NCI-H2227 treated with DMSO at 0.1 percent for 48 hours (cell line): ENCODE results near the gene SPIRE1.
"Not testable (repeated sequence)": the region's sequence is repeated elsewhere in the genome, so short reads cannot be mapped to it uniquely, and the experiment has no call there.

Experiments used
- DNase-seq: peaks from one replicate; lab custom pipeline; 2025; lab: John Stamatoyannopoulos, UW

The SPIRE1 gene

DNA sequence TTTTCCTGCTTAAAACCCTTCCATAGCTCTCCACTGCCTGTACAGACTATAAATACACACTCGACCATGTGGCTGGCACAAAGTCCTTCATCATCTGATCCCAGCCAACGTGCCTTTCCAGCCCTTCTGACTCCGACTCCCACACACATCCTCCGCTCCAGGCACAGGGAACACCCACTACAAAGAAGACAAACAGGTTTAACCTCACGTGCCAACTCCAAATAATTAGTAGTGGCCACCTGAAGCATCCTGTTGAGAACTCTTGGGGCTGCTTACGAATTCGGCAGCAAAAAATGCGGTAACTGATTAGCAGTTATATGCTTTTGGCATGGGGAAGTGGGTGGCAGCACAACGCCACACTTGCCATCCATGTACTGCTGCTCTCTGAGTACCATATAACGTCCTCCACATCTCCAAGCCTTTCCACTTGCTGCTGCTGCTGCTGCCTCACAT is 12.1 kb downstream of the SPIRE1 start:
- DNase-seq, result no peak

DNA sequence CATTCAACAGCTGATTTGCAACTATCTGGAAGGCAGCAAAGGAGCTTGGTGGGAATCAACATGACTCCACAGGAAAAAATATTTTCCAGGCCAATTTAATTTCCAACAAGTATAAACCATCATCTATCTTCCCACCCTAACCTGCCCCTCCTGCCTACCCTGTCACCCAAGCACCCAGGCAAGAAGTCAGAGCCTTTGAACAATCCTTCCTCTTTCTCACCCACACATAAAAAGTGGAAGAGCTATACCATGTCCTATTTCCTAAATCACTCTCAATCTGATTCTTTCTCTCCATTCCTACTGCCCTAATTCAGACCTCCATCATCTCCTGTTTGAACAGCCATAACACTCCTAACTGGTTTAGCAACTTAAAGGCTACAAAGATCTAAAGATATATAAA is 12.7 kb downstream of the SPIRE1 start:
- DNase-seq, result no peak

DNA sequence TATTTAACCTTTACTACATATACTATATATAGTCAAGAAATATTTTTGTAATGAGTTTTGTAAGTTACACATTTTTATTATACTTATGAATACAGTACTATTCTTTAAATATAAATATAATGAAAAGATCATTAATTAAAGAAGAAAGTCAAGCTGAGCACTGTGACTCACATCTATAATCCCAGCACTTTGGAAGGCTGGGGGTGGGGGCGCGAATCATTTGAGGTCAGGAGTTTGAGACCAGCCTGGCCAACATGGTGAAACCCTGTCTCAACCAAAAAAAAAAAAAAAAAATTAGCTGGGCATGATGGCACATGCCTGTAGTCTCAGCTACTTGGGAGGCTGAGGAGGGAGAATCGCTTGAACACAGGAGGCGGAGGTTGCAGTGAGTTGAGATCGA is 14.2 kb downstream of the SPIRE1 start:
- not testable (repeated sequence) for DNase-seq

DNA sequence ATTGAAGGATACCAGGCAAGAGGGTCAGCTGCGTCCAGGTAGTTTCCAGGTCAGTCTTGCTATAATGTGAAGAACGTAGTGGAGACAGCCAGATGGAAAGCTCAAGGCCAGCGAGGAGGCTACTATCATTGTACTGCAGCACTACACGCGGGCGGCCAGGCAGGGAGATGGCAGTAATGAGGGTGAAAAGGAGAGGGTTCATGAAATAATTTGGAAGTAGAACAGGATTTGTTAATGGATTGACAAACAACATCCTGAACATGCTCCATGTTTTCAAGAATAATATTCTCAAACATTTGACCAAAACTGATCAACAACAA is 17.1 kb downstream of the SPIRE1 start:
- DNase-seq, result no peak

DNA sequence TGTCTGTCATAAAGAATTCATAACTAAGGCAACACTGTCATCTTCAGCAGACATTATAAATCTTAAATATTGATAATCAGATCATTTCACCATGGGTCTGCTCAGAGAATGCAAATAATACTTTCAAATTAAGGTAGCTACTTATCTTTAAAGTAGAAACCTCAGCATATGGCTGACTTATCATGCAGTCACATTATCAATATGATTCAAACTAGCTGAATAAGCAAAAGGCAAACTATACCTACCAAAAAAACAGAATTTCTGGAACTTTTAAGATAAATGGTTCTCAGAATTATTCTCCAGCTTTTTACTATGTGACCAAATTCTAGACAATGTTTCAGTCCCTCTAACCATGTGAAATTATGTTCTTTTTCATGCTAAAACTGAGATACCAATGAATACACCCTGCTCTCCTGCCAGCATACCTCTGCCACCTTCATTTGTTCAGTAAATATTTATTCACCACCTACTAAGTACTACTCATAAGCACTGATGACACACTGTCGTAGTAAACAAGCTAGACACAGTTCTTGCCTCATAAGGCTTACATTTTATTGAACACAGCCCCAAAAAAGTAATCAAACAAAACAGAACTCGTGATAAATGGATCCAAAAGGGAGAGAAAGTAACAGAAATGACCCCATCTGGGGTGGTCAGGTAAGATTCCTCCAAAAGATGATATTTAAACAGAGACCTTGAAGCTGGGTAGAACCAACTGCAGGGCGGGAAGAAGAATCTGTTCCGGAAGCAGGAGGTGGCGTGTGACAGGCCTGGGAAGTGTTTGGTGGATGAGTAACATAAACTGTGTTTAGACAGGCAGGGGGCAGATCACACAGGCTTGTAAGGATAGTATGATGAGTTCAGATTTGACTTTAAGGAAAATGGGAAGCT is 17.7 kb downstream of the SPIRE1 start:
- no peak for DNase-seq

DNA sequence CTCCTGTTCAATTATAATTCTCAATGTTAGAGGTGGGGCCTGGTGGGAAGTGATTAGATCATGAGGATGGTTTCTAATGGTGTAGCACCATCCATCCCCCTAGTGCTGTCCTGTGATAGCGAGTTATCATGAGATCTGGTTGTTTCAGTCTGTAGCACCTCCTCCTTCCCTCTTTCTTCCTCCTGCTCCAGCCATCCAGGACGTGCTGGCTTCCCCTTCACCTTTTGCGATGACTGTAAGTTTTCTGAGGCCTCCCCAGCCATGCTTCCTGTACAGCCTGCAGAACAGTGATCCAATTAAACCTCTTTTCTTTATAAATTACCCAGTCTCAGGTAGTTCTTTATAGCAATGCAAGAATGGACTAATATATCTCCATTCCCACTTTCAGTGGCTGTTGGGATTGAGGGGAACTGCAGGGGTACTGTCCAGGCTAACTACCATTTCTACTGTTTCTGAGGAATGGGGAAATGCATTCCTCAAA is 19.2 kb downstream of the SPIRE1 start:
- DNase-seq, result no peak

DNA sequence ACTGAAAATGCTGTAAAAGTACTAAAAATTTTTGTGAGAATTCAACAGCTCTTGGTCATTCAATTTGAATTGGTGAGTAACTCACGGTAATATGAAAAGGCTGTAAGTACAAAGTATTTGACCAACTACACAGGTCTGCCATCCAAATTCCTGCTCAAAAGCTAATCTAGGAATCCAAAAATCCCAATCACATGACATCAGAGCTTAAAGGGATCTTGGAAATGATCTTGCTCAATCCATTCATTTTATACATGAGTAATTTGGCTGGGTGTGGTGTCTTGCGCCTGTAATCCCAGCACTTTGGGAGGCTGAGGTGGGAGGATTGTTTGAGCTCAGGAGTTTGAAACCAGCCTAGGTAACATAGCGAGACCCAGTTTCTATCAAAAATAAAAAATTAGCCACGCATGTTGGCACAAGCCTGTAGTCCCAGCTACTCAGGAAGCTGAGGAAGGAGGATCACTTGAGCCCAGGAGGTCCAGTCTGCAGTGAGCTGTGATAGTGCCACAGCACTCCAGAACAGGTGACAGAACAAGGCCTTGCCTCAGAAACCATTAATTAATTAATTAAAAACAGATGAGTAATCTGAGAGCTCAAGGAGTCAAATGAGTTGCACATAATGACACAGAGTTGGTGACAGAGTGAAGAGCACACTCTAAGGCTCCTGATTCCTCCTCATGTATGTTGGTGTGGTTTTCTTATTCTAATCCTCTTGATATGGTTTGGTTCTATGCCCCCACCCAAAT is 19.8 kb downstream of the SPIRE1 start:
- DNase-seq, result no peak

DNA sequence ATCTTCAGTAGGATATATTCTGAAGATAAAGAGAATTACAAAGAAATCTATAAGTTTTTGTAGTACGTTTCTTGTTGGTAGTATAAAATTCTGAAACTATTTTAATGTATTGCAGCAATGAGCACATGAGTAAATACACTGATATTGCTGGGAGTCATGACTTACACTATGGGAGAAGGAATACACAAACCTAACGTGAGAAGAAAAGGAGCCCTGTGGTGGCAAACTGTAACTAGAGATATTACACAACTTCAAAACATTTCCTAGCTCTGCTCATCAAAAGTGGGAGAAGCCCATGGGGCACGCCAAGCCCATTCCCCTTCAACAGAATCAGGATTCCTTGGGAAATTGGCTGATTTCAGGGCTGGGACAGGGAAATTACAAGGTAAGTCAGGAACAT is 20.5 kb downstream of the SPIRE1 start:
- no peak for DNase-seq

DNA sequence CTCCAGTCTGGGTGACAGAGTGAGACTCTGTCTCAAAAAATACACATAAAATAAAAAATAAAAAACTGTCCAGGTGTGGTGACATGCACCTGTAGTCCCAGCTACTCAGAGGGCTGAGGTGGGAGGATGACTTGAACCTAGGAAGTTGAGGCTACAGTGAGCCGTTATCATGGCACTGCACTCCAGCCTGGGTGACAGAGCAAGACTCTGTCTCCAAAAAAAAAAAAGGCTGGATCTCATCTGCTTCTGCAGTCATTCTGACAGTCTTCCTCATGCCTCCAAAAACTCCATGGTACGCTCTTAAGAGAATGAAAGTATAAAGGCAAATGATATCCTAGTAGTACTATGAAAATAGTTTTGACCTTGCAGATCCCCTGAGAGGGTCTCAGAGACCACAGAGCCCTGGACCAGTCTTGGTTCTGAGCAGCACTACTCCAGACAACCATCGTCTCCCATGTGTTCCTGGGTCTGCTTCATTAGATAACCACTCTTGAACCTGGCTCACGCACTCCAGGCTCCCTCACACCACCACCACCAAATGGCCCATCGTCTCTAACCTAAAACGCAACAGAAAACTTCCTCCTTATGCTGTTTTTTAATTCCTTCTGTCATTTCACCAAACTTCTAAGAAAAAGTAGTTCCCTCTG is 26.0 kb downstream of the SPIRE1 start:
- DNase-seq, result no peak

DNA sequence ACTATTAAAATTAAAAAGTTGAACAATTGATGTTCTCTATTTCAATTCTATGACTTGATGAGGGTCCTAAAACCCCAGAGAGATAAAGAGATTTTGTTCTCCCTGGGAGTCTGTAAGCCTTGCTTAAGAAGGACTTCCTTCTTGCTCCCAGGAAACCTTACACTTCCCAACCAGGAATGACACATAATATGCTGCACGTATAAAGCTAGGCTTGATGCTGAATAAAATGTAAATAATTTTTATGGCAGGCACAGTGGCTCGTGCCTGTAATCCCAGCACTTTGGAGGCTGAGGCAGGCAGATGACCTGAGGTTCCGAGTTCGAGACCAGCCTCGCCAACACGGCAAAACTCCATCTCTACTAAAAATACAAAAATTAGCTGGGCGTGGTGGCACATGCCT is 27.8 kb downstream of the SPIRE1 start:
- no peak for DNase-seq

DNA sequence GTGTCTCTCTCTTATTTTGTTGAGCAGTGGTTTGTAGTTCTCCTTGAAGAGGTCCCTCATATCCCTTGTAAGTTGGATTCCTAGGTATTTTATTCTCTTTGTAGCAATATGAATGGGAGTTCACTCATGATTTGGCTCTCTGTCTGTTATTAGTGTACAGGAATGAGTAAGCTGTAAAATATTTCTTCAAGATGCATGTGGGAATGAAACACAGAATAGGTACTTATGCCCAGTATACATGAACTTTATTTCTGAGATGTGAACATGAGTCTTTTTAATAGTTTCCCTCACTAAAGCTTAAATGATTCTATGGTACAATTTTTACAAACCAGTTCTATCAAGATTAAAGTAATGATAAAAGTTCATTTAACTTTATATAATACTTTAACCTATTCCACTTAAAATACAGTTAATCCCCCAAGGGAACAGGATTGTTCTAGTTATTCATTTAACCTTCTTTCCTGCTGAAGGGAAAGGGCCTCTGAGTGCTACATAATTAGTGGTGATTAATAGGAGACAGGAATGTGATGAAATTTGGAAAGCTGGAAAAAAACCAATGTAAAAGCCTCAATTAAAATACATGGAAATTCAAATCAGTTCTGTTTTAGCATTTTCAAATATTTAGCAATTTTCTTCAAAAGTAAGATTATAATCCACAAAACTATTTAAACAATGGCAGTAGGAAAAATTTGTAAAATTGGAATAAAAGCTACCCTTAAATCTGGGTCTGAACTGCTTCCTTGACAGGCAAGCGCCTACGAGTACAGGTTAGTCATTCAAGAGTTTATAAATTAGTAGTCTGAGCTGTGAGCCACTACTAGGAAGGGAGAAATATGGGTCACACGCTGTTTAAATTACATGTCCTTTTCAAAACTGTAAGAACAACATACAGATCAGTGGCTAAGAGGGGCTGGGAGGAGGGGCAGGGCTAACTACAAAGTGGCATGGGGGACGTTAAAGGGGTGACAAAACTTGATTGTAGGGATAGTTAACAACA is 28.9 kb downstream of the SPIRE1 start:
- peak; percentile 84 for DNase-seq

DNA sequence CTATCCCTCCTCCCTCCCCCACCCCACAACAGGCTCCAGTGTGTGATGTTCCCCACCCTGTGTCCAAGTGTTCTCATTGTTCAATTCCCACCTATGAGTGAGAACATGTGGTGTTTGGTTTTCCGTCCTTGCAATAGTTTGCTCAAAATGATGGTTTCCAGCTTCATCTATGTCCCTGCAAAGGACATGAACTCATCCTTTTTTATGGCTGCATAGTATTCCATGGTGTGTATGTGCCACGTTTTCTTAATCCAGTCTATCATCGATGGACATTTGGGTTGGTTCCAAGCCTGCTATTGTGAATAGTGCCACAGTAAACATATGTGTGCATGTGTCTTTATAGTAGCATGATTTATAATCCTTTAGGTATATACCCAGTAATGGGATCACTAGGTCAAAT is 30.7 kb downstream of the SPIRE1 start:
- DNase-seq, result not testable (repeated sequence)

DNA sequence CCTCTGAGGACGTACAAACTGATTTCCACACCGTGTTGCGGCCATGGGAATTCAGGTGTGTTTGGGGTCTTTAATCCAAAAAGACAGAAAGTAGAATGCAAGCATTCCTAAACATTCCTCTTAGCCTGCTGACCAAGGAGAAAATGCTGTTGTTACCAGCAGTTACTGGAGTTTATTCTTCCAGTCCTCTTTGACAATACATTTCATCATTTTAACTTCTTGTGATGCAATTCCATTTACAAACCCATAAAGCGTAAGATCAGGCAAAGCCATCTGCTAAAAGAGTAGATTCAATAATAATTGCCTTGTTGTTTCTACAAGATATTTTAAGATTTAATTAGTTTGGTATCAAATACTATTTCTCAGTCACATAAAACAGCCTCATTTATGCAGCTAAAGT is 32.7 kb downstream of the SPIRE1 start:
- no peak for DNase-seq

DNA sequence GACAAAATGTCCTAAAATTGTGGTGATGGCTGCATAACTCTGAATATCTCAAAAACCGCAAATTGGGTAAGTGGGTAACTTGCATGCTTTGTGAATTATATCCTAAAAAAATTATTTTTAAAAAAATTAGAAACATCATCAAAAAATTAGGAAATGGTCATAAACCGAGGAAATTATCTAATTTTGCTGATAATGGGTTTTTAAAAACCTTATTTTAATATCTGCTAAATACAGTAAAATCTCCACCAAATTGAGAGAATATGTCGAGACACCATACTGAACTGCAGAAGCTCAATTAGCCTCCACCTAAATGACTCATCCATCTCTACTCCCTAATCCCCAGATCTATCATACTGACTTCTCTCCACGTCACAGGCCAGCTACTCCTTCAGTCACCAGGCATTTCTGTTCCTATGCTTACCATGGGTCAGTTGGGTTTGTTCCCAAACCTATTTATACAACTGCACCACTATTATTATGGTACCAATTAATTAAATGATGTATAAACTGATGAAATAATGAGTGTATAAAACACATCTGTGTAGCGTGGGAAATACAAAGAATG is 36.1 kb downstream of the SPIRE1 start:
- DNase-seq, result no peak

DNA sequence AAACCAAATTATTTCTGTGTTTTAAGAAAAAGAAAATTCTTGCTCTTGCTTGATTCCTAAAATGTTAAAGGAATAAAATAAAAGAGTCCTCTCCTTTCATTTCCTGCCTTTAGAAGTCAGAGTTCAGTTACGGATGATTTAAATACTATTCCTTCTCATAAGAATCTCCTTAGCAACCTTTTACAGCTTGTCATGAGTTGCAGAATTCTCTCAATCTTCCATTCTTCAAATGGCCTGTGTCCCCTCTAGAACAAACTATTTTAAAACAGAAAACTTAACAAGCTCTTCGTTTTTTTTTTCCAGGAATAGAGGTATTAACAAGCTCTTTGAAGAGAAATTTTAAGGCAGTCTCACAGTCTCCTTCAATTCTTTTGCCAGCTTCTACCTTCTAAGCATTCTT is 42.2 kb downstream of the SPIRE1 start:
- no peak for DNase-seq

DNA sequence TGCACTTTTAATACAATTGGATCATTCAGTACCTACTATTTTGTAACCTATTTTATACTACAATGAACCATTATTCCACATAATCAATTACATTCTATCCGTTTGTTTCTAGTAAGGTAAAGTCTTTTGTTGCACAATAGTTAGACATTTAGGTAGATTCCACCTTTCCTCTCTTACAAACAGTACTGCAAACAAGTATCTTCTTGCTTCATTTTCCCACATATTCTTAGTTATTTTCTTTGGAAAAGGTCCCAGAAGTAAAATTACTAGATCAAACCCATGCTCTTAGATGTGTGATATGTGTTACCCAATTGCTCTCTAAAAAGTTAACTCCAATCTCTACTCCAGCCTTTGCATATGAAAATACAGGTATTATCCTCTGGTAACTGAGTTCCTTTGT is 49.6 kb downstream of the SPIRE1 start:
- no peak for DNase-seq

DNA sequence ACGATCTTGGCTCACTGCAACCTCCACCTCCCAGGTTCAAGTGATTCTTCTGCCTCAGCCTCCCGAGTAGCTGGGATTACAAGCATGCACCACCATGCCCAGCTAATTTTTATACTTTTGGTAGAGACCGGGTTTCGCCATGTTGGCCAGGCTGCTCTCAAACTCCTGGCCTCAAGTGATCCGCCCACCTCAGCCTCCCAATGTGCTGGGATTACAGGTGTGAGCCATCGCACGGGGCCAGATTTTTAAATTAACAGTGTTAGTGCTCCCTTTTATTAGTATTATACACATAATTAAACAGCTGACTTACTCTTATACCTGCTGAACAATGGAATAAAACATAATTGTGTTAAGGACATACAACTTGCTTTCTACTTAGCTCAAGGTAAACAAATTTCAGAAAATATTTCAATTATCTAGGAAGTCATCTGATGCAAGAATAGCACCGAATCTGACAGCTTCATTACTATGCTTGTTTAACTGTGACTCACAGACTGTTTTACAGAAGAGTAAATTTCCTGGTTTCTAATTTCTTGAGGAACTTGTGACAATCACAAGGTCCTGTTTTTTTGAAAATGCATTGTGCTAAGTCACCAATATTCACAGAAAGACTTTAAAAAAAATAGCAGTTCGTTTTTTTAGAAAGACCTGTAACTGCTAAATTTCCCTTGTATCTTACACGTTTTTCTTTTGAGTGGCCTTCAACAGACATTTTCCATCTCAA is 51.2 kb downstream of the SPIRE1 start:
- DNase-seq, result no peak

DNA sequence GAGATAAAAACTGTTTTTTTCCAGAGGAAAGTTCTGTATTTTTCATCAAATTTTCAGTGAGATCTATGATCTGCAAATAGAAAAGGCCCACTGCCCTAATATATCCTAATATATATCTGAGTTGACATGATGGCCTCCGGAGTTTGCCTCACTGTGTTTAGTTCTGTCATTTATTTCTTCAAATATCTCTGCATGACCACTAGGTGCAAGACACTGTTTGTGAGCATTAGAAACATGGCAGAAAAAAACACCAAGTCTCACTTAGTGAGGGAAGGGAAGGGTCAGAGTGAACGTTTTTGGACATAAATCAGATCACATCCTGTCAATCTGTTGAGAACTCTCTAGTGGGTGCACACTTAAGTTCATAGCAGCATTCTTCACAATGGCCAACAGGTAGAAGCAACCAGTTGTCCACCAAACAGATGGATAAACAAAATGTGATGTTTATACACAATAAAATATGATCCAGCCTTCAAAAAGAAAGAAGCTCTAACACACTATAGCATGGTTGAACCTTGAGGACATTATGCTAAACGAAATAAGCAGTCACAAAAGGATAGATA is 53.4 kb downstream of the SPIRE1 start:
- no peak for DNase-seq

DNA sequence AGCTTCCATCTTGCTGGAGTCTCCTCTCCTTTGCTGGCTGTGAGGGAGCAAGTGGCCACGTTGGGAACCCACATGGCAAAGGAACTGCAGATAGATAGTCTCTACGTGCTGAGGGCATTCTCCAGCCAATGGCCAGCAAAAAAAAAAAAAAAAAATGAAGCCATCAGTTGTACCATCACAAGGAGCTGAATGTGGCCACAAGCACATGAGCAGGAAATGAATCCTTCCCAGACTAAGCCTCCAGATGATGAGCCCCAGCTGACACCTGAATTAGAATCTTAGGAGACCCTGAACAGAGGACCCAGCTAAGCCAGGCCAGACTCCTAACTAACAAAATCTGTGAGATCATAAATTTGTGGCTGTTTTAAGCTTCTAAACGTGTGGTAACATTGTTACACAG is 57.9 kb downstream of the SPIRE1 start:
- no peak for DNase-seq

DNA sequence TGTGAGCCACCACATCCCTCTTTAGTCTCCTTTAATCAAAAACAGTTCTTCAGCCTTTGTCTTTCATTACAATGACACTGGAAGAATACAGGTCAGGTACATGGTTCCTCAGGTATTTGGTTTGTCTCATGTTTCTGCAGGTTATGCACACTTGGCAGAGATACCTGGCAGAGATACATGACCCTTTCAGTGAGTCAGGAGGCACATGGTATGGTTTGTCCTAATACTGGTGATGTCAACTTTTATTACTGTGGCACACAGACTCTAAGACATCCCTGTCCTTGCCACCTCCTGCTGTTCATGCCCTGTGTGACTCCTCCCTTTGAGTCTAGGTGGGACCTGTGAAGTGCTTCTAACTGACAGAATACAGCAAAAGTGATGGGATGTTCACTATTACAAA is 58.4 kb downstream of the SPIRE1 start:
- DNase-seq, result no peak
